MM.1S (cell line): ENCODE data around the gene HENMT1.

Experiments
- CTCF ChIP-seq: fragments of 300-600 bp; sonication (generic); IDR thresholded peaks from 2 replicates; pipeline ENCODE4 v1.5.1; 2016; ENCODE audit warnings: antibody characterized with exemption, low read length, mixed read lengths
- EZH2 ChIP-seq: fragments of 300-600 bp; sonication (generic); optimal IDR thresholded peaks from 2 replicates; pipeline ENCODE3; 2017; ENCODE audit warnings: low read depth, mild to moderate bottlenecking, antibody characterized with exemption, low read length, mixed read lengths

- TF ChIP-seq CTCF = no peak
- no peak for TF ChIP-seq EZH2
These were observed 24.0 kb downstream of the HENMT1 start for GRCh38 chr1:108636876-108637275.
